ENCODE results near the gene PPP1R3G. TPM values are rescaled to one million over a fixed set of nuclear protein-coding genes. Genes with fewer than 3 reads are reported as not detected.

PPP1R3G gene
- total RNA-seq, 6 experiments from 2014 or later = 0.35 to 0.98 (median 0.52) TPM

- no peak for TF ChIP-seq POLR2A (IDR thresholded peaks at IDR 0.05)
- TF ChIP-seq CTCF (IDR thresholded peaks at IDR 0.05) = no peak
- Histone ChIP-seq H3K27ac (no peak overlapping the region), H3K4me3 (no peak overlapping the region), H3K36me3 (no peaks in the 10 kb centered on the region), H3K27me3 (no peaks in the 10 kb centered on the region), H3K9me3 (no peaks in the 10 kb centered on the region), H3K4me1 (no peaks in the 10 kb centered on the region)
- 85% methylated on average over 4 of the region's 14 CpGs for WGBS (ENCODE audit: insufficient coverage, low coverage, low lambda C conversion rate, missing lambda C conversion rate)
- ATAC-seq (peak in 1 of 4 donors; percentile 10), DNase-seq (no peak)
- intact Hi-C loops (cut with DNase I) = no loop called here
These were observed 13.5 kb downstream of the PPP1R3G start for GRCh38 chr6:5098501-5099270.

GRCh38 chr6:5099537-5099936 lies 14.4 kb downstream of the PPP1R3G start:
- intact Hi-C loops (cut with DNase I) = no loop called here
- H3K27me3 ChIP-seq = no peaks in the 10 kb centered on the region
- H3K36me3 ChIP-seq = no peaks in the 10 kb centered on the region
- DNase-seq = no peak
- no peak overlapping the region for H3K4me3 ChIP-seq
- 89% methylated on average over 2 of the region's 3 CpGs for WGBS (ENCODE audit: insufficient coverage, low coverage, low lambda C conversion rate, missing lambda C conversion rate)
- no peaks in the 10 kb centered on the region for H3K4me1 ChIP-seq
- no peaks in the 10 kb centered on the region for H3K9me3 ChIP-seq
- ATAC-seq = no peak
- no peak for TF ChIP-seq POLR2A (IDR thresholded peaks at IDR 0.05)
- no peak for TF ChIP-seq CTCF (IDR thresholded peaks at IDR 0.05)
- H3K27ac ChIP-seq = no peak overlapping the region

- Histone ChIP-seq H3K27ac (no peak overlapping the region), H3K36me3 (no peaks in the 10 kb centered on the region), H3K9me3 (no peaks in the 10 kb centered on the region), H3K27me3 (no peaks in the 10 kb centered on the region), H3K4me1 (no peaks in the 10 kb centered on the region), H3K4me3 (no peak overlapping the region)
- TF ChIP-seq POLR2A (IDR thresholded peaks at IDR 0.05) (no peak), CTCF (IDR thresholded peaks at IDR 0.05) (no peak)
- DNase-seq (no peak), ATAC-seq (no peak)
- WGBS (ENCODE audit: insufficient coverage, low coverage, low lambda C conversion rate, missing lambda C conversion rate) = 92% methylated on average over 7 of the region's 7 CpGs
- intact Hi-C loops (cut with DNase I) = no loop called here
These were observed 15.7 kb downstream of the PPP1R3G start for GRCh38 chr6:5100806-5101205.

GRCh38 chr6:5102267-5102970 lies 17.3 kb downstream of the PPP1R3G start:
- TF ChIP-seq CTCF (IDR thresholded peaks at IDR 0.05) (no peak), POLR2A (IDR thresholded peaks at IDR 0.05) (no peak)
- H3K36me3 ChIP-seq = no peaks in the 10 kb centered on the region
- H3K9me3 ChIP-seq = no peaks in the 10 kb centered on the region
- ATAC-seq = no peak
- no peaks in the 10 kb centered on the region for H3K27me3 ChIP-seq
- no peaks in the 10 kb centered on the region for H3K4me1 ChIP-seq
- no peak overlapping the region for H3K27ac ChIP-seq
- no peak overlapping the region for H3K4me3 ChIP-seq
- 20% methylated on average over 1 of the region's 8 CpGs for WGBS (ENCODE audit: insufficient coverage, low coverage, low lambda C conversion rate, missing lambda C conversion rate)
- DNase-seq = no peak
- intact Hi-C loops (cut with DNase I) = no loop called here
